HEK293T (cell line): ENCODE results near the gene IMP3.

ENCODE experiments used
- FOXM1 ChIP-seq: fragments of 450-650 bp; IDR thresholded peaks from 2 replicates; pipeline ENCODE4 v1.6.1; 2017; ENCODE audit warnings: mild to moderate bottlenecking, borderline replicate concordance
- NFRKB ChIP-seq: fragments of 450-650 bp; IDR thresholded peaks from 2 replicates; pipeline ENCODE4 v1.6.1; 2016; ENCODE audit warnings: mild to moderate bottlenecking, moderate library complexity
- SP1 ChIP-seq: fragments of 450-650 bp; IDR thresholded peaks from 2 replicates; pipeline ENCODE4 v1.6.1; 2017
- TF ChIP-seq, protein P1 (sequence below): fragments of 450-650 bp; IDR thresholded peaks from 2 replicates; pipeline ENCODE4 v1.6.1; 2016

DNA sequence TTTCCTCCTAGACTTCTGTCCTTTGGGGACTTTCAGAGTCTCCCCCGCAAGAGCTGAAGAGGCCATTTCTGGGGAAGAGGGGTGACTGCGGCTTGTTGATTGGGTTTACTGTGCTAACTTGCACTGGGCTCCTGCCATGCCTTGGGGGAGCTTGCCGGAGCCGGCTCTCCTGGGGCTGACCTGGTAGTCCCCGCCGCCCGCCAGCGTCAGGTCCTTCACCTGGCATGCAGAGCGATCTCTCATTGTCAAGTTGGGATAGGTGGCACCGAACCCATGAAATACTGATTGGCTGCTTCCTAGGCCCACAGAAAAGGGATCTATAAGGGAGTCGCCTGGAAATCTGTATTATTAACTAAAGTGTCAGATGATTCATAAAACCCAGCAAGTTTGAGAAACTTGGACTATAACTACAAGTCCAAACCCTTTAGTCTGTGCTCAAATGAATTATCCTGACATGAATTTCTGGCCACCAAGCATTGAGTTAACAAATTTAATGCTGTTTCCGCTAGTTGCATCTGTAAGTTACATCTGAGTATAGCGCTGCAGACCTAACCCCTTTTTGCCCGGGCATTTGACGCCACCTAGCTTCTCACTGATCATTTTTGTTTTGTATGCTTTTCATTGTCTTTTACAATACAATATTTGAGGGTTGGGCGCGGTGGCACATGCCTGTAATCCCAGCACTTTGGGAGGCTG lies 607 bp upstream of the IMP3 start:
- TF ChIP-seq, protein P1, sequence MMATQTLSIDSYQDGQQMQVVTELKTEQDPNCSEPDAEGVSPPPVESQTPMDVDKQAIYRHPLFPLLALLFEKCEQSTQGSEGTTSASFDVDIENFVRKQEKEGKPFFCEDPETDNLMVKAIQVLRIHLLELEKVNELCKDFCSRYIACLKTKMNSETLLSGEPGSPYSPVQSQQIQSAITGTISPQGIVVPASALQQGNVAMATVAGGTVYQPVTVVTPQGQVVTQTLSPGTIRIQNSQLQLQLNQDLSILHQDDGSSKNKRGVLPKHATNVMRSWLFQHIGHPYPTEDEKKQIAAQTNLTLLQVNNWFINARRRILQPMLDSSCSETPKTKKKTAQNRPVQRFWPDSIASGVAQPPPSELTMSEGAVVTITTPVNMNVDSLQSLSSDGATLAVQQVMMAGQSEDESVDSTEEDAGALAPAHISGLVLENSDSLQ = no peak; the same call in 1 of the 2 replicates
- TF ChIP-seq SP1 (no peak), NFRKB (no peak), FOXM1 (no peak)
